ENCODE results near the gene VAMP2. TPM values are rescaled to one million over a fixed set of nuclear protein-coding genes. Genes with fewer than 3 reads are reported as not detected.

The VAMP2 gene
- total and polyA plus RNA-seq, 9 of the 15 experiments (the other 6 are each of a cell fraction or from before 2014, with no cell fraction given): 2.3 to 31.8 (median 6.0) TPM

GRCh38 chr17:8156246-8156992 is 6.3 kb downstream of the VAMP2 start (continued):
- no peak; the same call in 1 of the 2 replicates for TF ChIP-seq ZBTB33 (CRISPR knock-in tag; IDR thresholded peaks at IDR 0.05)
- TF ChIP-seq BMI1 (IDR thresholded peaks at IDR 0.05; ENCODE audit: low read length): no peak
- peak; percentile 91; the same call in 1 of the 2 replicates for TF ChIP-seq NKRF (IDR thresholded peaks at IDR 0.05; ENCODE audit: borderline replicate concordance)
- TF ChIP-seq, protein P1, sequence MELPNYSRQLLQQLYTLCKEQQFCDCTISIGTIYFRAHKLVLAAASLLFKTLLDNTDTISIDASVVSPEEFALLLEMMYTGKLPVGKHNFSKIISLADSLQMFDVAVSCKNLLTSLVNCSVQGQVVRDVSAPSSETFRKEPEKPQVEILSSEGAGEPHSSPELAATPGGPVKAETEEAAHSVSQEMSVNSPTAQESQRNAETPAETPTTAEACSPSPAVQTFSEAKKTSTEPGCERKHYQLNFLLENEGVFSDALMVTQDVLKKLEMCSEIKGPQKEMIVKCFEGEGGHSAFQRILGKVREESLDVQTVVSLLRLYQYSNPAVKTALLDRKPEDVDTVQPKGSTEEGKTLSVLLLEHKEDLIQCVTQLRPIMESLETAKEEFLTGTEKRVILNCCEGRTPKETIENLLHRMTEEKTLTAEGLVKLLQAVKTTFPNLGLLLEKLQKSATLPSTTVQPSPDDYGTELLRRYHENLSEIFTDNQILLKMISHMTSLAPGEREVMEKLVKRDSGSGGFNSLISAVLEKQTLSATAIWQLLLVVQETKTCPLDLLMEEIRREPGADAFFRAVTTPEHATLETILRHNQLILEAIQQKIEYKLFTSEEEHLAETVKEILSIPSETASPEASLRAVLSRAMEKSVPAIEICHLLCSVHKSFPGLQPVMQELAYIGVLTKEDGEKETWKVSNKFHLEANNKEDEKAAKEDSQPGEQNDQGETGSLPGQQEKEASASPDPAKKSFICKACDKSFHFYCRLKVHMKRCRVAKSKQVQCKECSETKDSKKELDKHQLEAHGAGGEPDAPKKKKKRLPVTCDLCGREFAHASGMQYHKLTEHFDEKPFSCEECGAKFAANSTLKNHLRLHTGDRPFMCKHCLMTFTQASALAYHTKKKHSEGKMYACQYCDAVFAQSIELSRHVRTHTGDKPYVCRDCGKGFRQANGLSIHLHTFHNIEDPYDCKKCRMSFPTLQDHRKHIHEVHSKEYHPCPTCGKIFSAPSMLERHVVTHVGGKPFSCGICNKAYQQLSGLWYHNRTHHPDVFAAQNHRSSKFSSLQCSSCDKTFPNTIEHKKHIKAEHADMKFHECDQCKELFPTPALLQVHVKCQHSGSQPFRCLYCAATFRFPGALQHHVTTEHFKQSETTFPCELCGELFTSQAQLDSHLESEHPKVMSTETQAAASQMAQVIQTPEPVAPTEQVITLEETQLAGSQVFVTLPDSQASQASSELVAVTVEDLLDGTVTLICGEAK (IDR thresholded peaks at IDR 0.05): peak; percentile 84
- TF ChIP-seq, protein P1 (CRISPR knock-in tag; IDR thresholded peaks at IDR 0.05): no peak
- no peak for TF ChIP-seq SETDB1 (IDR thresholded peaks at IDR 0.05; ENCODE audit: low read length)
- TF ChIP-seq, protein P2, sequence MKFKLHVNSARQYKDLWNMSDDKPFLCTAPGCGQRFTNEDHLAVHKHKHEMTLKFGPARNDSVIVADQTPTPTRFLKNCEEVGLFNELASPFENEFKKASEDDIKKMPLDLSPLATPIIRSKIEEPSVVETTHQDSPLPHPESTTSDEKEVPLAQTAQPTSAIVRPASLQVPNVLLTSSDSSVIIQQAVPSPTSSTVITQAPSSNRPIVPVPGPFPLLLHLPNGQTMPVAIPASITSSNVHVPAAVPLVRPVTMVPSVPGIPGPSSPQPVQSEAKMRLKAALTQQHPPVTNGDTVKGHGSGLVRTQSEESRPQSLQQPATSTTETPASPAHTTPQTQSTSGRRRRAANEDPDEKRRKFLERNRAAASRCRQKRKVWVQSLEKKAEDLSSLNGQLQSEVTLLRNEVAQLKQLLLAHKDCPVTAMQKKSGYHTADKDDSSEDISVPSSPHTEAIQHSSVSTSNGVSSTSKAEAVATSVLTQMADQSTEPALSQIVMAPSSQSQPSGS (CRISPR knock-in tag; IDR thresholded peaks at IDR 0.05): no peak
- TF ChIP-seq ZNF75A (CRISPR knock-in tag; IDR thresholded peaks at IDR 0.05): no peak
- TF ChIP-seq, protein P3, sequence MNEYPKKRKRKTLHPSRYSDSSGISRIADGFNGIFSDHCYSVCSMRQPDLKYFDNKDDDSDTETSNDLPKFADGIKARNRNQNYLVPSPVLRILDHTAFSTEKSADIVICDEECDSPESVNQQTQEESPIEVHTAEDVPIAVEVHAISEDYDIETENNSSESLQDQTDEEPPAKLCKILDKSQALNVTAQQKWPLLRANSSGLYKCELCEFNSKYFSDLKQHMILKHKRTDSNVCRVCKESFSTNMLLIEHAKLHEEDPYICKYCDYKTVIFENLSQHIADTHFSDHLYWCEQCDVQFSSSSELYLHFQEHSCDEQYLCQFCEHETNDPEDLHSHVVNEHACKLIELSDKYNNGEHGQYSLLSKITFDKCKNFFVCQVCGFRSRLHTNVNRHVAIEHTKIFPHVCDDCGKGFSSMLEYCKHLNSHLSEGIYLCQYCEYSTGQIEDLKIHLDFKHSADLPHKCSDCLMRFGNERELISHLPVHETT (CRISPR knock-in tag; conservative IDR thresholded peaks at IDR 0.05 in 1 of 2, IDR thresholded peaks at IDR 0.05 in 1 of 2): no peak
- no peak for TF ChIP-seq RUNX1 (IDR thresholded peaks at IDR 0.05; ENCODE audit: low read depth)
